CD14-positive monocyte (primary cell): ENCODE measurements around the gene MYBPHL. TPM values are rescaled to one million over a fixed set of nuclear protein-coding genes. Genes with fewer than 3 reads are reported as not detected.

Source experiments
- DNase-seq, 3 donors: peaks; one replicate each; pipeline ENCODE4 v3.0.0-alpha.2; 2011 to 2022
- H2AFZ ChIP-seq: 2 replicates; pipeline ENCODE4 v1.6.0; 2012; ENCODE audit warnings: mild to moderate bottlenecking, low read depth, low read length, inconsistent platforms; ENCODE audit not compliant: insufficient read depth, poor library complexity, severe bottlenecking
- H3K27ac ChIP-seq, 2 donors: 1 replicate in 1 of 2; 2 replicates in 1 of 2; pipeline ENCODE4 v1.5.1; 2012 to 2013; ENCODE audit warnings: low read length in 2 of 2, control low read depth in 1 of 2, inconsistent platforms in 1 of 2, low read depth in 1 of 2, mild to moderate bottlenecking in 1 of 2
- H3K27me3 ChIP-seq, 2 donors: one replicate each; pipeline versions ENCODE4 v1.6.0 to v1.6.1; 2011 to 2013; ENCODE audit warnings: low read length in 2 of 2; ENCODE audit not compliant: control insufficient read depth in 2 of 2, insufficient read depth in 2 of 2
- H3K36me3 ChIP-seq, 2 donors: replicated peaks in 1 of 2; 1 replicate in 1 of 2; 2 replicates in 1 of 2; pipeline versions ENCODE4 v1.5.1 to v1.6.1; 2012 to 2013; ENCODE audit warnings: low read length in 2 of 2, control low read depth in 1 of 2, inconsistent platforms in 1 of 2, mild to moderate bottlenecking in 1 of 2; ENCODE audit not compliant: insufficient read depth in 2 of 2, control insufficient read depth in 1 of 2
- H3K4me1 ChIP-seq, 2 donors: 1 replicate in 1 of 2; 2 replicates in 1 of 2; pipeline versions ENCODE4 v1.5.1 to v1.6.1; 2012 to 2013; ENCODE audit warnings: low read length in 2 of 2, control low read depth in 1 of 2, inconsistent platforms in 1 of 2, mild to moderate bottlenecking in 1 of 2, moderate library complexity in 1 of 2; ENCODE audit not compliant: insufficient read depth in 2 of 2, control insufficient read depth in 1 of 2
- H3K4me2 ChIP-seq: replicated peaks from 2 replicates; pipeline ENCODE3; 2012; ENCODE audit warnings: low read length, moderate library complexity, mild to moderate bottlenecking; ENCODE audit not compliant: poor library complexity, severe bottlenecking; ENCODE audit errors: extremely low read depth
- H3K4me3 ChIP-seq, 3 experiments: fragments of 200-600 bp in 1 of 3; sonication (generic) in 1 of 3; replicated peaks in 1 of 3; 1 replicate in 2 of 3; 2 replicates in 1 of 3; pipeline ENCODE4 v1.5.1; 2011 to 2013; ENCODE audit warnings: low read length in 3 of 3, mild to moderate bottlenecking in 3 of 3, control low read depth in 2 of 3, low read depth in 2 of 3, inconsistent platforms in 1 of 3, moderate library complexity in 1 of 3
- H3K79me2 ChIP-seq: 2 replicates; pipeline ENCODE4 v1.6.0; 2012; ENCODE audit warnings: mild to moderate bottlenecking, control low read depth, inconsistent platforms, low read length, moderate library complexity; ENCODE audit not compliant: insufficient read depth
- H3K9ac ChIP-seq: 2 replicates; pipeline ENCODE4 v1.6.0; 2017; ENCODE audit warnings: low read length, mild to moderate bottlenecking; ENCODE audit not compliant: insufficient read depth, poor library complexity, severe bottlenecking
- H3K9me3 ChIP-seq, 2 donors: replicated peaks in 1 of 2; 1 replicate in 1 of 2; 2 replicates in 1 of 2; pipeline versions ENCODE4 v1.5.1 to v1.6.1; 2012 to 2013; ENCODE audit warnings: low read length in 2 of 2, control low read depth in 1 of 2; ENCODE audit not compliant: control insufficient read depth in 1 of 2, insufficient read depth in 1 of 2
- H4K20me1 ChIP-seq: 2 replicates; pipeline ENCODE4 v1.6.0; 2012; ENCODE audit warnings: mild to moderate bottlenecking, low read length, control low read depth, moderate library complexity; ENCODE audit not compliant: insufficient read depth
- H3K27ac Mint-ChIP-seq, 7 donors: one replicate each; pipeline ENCODE4 v1.8.0; 2020; ENCODE audit warnings: mild to moderate bottlenecking in 7 of 7, mixed read lengths in 7 of 7, moderate library complexity in 6 of 7, inconsistent platforms in 2 of 7
- H3K27me3 Mint-ChIP-seq, 3 donors: one replicate each; pipeline ENCODE4 v1.8.0; 2021 to 2022; ENCODE audit warnings: low read depth in 3 of 3, mild to moderate bottlenecking in 3 of 3, mixed read lengths in 3 of 3, moderate library complexity in 3 of 3, inconsistent platforms in 1 of 3
- H3K36me3 Mint-ChIP-seq, 2 donors: one replicate each; pipeline ENCODE4 v1.8.0; 2020; ENCODE audit warnings: mixed read lengths in 2 of 2, inconsistent platforms in 1 of 2, mild to moderate bottlenecking in 1 of 2
- H3K4me1 Mint-ChIP-seq: one replicate; pipeline ENCODE4 v1.8.0; 2020; ENCODE audit warnings: mild to moderate bottlenecking, mixed read lengths
- H3K4me3 Mint-ChIP-seq, 2 donors: one replicate each; pipeline ENCODE4 v1.8.0; 2020; ENCODE audit warnings: mild to moderate bottlenecking in 2 of 2, mixed read lengths in 2 of 2, moderate library complexity in 1 of 2
- H3K9me3 Mint-ChIP-seq, 7 donors: one replicate each; pipeline ENCODE4 v1.8.0; 2020 to 2022; ENCODE audit warnings: mixed read lengths in 7 of 7, mild to moderate bottlenecking in 6 of 7, moderate library complexity in 6 of 7, inconsistent platforms in 2 of 7
- WGBS: methylation state at CpG from one replicate; pipeline ENCODE4 v1.1.5; 2013; ENCODE audit warnings: missing lambda C conversion rate; ENCODE audit not compliant: insufficient coverage; 5-methylcytosine and 5-hydroxymethylcytosine counted together
- intact Hi-C, 2 donors: fragments of 100-400 bp; cut with micrococcal nuclease; formaldehyde crosslinking; loops; one replicate each; pipeline versions ENCODE4 v1.15.0 to v1.15.1; 2023
- polyA plus RNA-seq, 3 donors: library from polyadenylated mRNA; depleted of rRNA in 1 of 3; unstranded in 2 of 3; stranded (reverse) in 1 of 3; fragments of 300-500 nt in 2 of 3; fragments of >200 nt in 1 of 3; fragmentation: Illumina TruSeq in 2 of 3; gene quantifications; 1 replicate in 2 of 3; 2 replicates in 1 of 3; pipeline ENCODE4 v1.2.3, GENCODE V29; 2012 to 2021
- TF ChIP-seq, protein P1 (sequence below): fragments of 200-600 bp; IDR thresholded peaks from one replicate; pipeline ENCODE4 v1.8.0; 2022; ENCODE audit warnings: antibody characterized with exemption, mild to moderate bottlenecking

The MYBPHL gene
- polyA plus RNA-seq, 3 donors: 0.13 TPM; not detected in 2

DNA sequence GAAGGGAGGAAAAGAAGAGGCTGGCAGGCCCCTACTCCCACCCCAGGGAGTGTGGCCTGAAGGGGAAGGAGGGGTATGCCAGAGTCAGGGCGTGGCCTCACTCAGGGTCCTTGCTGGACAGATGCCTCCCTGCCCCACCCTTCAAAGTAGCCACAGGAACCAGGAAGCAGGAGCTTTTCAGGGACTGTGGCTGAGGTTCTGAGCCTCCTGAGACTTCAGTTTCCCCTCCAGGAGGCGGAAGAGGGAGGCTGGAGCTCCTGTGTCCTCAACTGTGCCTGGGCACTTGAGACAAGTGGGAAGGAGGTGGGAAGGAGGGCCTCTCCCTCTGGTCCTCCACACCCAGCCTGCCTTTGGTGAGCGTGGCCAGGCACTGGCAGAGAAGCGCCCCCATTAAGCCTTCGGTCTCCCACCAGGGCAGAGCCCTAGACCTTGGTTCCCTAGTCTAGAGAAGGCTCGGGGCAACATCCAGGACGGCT is 52.2 kb downstream of the MYBPHL start:
- Histone ChIP-seq H3K27ac (no peak overlapping the region), H4K20me1 (no peaks in the 10 kb centered on the region), H3K9ac (peak overlapping the region; percentile 15), H3K9me3 (no peaks in the 10 kb centered on the region), H3K36me3 (no peaks in the 10 kb centered on the region), H3K4me3 (no peak overlapping the region), H3K79me2 (no peaks in the 10 kb centered on the region), H2AFZ (no peak overlapping the region), H3K4me2 (no peak overlapping the region), H3K27me3 (peaks cover 4 to 23% of the 10 kb centered on the region in 2 donors), H3K4me1 (peaks cover 4 to 8% of the 10 kb centered on the region in 2 donors)
- WGBS: 93% methylated on average over 4 of the region's 7 CpGs
- DNase-seq: no peak
- peaks cover 4% of the 10 kb centered on the region for H3K4me1 Mint-ChIP-seq
- intact Hi-C loops: no loop called here
- no peaks in the 10 kb centered on the region for H3K36me3 Mint-ChIP-seq
- H3K27ac Mint-ChIP-seq: no peak overlapping the region
- TF ChIP-seq, protein P1, sequence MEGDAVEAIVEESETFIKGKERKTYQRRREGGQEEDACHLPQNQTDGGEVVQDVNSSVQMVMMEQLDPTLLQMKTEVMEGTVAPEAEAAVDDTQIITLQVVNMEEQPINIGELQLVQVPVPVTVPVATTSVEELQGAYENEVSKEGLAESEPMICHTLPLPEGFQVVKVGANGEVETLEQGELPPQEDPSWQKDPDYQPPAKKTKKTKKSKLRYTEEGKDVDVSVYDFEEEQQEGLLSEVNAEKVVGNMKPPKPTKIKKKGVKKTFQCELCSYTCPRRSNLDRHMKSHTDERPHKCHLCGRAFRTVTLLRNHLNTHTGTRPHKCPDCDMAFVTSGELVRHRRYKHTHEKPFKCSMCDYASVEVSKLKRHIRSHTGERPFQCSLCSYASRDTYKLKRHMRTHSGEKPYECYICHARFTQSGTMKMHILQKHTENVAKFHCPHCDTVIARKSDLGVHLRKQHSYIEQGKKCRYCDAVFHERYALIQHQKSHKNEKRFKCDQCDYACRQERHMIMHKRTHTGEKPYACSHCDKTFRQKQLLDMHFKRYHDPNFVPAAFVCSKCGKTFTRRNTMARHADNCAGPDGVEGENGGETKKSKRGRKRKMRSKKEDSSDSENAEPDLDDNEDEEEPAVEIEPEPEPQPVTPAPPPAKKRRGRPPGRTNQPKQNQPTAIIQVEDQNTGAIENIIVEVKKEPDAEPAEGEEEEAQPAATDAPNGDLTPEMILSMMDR: no peak
- peaks cover 19 to 41% (median 20%) of the 10 kb centered on the region in 3 donors for H3K27me3 Mint-ChIP-seq
- H3K4me3 Mint-ChIP-seq: no peak overlapping the region
- peaks cover 0 to 11% (median 0%) of the 10 kb centered on the region in 7 donors for H3K9me3 Mint-ChIP-seq

DNA sequence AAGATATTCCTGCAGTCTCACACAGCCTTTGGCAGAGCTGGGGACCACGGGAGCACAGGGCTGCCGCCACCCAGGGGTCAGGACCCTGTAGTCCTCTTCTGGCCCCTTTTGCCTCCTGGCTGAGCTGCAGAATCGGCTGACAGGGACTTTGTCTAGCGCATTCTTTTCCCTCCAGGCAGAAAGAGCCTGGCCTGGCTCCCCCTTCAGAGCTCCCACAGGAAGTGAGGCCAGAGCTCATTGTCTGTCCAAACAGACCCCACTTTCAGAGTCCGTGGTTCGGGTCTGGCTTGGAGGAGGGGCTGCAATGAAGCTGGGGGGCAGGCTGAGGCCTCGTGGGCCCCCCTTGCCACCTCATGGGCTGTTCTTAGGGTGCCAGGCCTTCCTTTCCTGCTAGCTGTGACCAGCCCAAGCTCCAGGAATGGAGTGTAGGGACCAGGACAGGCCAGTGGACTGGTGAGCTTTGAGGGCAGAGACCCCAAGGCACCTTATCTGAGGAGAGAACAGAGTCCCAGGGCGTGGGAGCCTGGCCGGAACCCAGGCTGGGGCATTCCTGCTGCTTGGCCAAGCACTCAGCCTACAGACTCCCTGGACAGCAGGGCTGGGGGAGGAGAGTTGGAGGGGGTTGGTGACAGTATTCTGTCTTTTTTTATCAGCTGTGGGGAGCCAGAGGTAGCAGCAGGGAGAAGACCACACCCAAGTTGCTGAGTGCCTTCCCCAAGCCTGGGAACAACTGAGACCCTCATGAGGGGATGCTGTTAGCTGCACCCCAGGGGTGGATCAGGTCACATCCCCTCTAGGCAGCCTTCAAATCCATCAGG is 52.8 kb downstream of the MYBPHL start:
- Histone ChIP-seq H3K36me3 (no peaks in the 10 kb centered on the region), H3K4me1 (peaks cover 7 to 11% of the 10 kb centered on the region in 2 donors), H3K79me2 (no peaks in the 10 kb centered on the region), H3K9ac (peak overlapping the region; percentile 15), H2AFZ (no peak overlapping the region), H4K20me1 (no peaks in the 10 kb centered on the region), H3K27ac (no peak overlapping the region), H3K4me3 (no peak overlapping the region), H3K4me2 (no peak overlapping the region), H3K27me3 (peaks cover 4 to 25% of the 10 kb centered on the region in 2 donors), H3K9me3 (no peaks in the 10 kb centered on the region)
- 90% methylated on average over 8 of the region's 9 CpGs for WGBS
- Mint-ChIP-seq H3K9me3 (peaks cover 0 to 11% (median 0%) of the 10 kb centered on the region in 7 donors), H3K27ac (no peak overlapping the region), H3K36me3 (no peaks in the 10 kb centered on the region), H3K4me3 (no peak overlapping the region), H3K27me3 (peaks cover 19 to 45% (median 23%) of the 10 kb centered on the region in 3 donors), H3K4me1 (peaks cover 7% of the 10 kb centered on the region)
- TF ChIP-seq, protein P1: no peak
- intact Hi-C loops: no loop called here
- no peak for DNase-seq
